Activated CD4-positive, alpha-beta T cell treated with anti-CD3 and anti-CD28 coated beads, Interleukin-2, amount 50 U/mL, for 16 hours (primary cell): Measurements from ENCODE around the gene SAMD11.
"Not testable (repeated sequence)": the region's sequence is repeated elsewhere in the genome, so short reads cannot be mapped to it uniquely, and the experiment has no call there.

Source experiments
- DNase-seq: peaks from one replicate; pipeline ENCODE4 v3.0.0-alpha.2; 2020

SAMD11 gene

DNA sequence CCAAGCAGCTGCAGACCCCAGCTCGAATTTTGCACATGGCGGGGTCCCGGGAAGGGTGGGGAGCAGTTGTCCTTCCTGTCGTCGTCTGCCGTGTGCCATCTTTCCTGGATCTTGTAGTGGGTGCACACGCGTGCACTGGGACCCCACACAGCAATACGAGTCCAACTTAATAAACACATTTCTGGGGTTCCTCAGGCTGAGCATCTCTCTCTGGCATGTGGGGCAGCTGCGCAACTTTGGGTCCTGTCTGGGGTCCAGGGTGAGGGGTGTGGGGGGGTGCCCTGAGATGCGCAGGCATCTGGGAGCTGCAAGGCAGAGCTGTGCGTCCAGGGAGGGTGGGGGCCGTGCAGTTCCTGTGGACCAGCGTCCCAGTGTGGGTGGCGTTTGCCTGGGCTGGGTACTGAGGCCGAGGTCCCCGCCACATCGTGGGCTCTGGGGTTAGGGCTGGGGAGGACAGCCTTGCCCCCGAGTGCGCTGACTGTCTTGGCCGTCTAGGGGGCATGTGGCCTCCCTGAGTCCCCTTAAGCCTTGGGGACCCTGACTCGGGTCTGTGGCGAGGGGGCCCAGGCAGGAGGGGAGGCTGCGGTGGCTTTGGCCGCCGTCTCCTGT is 41.9 kb downstream of the SAMD11 start:
- no peak for DNase-seq

DNA sequence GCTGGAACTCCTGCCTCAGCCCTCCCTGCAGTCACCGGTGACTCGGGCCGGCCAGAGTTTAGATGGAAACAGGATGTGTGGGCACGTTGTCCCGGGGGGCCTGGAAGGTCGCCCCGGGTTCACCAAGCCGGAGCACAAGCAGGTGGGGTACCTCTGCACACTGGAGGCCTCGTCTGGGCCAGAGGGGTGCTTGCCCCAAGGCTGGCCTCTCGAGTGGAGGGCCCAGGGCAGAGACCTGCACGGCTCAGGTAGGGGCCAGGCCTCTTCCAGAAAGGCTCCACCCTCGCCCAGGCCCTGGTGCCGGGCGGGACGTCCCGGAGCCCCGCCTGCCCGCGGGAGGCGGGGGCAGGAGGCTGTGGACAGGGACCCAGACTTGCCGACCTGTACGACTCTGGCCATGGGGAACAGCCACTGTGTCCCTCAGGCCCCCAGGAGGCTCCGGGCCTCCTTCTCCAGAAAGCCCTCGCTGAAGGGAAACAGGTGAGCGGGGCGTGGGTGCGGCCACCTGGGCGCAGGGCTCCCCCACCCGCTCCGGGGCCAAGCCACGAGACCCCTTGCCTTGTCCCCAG is 42.5 kb downstream of the SAMD11 start, which contains the start of gene PLEKHN1:
TSS of gene PLEKHN1 (plus strand) at position 348 of the 569 bp plus-strand sequence. CDS start at position 398, 50 bp downstream.
- no peak for DNase-seq

DNA sequence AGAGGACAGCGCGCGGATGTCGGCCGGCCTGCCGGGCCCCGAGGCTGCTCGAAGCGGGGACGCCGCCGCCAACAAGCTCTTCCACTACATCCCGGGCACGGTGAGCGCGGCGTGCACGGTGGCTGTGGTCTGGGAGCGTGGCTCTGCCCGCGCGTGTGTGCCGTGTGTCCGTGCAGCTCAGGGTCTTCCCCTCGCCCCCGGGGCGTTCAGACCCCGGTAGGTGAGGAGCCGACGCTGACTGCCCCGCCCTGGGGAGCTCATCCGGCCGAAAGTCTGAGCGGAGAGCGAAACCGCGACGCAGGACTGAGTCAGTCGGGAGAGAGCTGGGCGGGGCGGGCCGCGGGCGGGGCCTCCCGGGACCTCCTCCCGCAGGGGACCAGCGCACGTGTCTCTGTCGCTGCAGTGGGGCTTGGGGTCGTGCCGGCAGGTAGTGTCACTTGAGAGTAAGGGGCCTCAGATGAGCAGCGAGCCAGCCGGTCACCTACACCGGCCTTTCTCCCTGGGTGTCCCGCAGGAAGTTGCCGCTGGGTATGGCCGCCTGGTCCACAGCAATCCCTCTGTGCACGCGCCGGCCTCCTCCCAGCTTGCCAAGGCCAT is 43.1 kb downstream of the SAMD11 start:
- peak; percentile 86 for DNase-seq

DNA sequence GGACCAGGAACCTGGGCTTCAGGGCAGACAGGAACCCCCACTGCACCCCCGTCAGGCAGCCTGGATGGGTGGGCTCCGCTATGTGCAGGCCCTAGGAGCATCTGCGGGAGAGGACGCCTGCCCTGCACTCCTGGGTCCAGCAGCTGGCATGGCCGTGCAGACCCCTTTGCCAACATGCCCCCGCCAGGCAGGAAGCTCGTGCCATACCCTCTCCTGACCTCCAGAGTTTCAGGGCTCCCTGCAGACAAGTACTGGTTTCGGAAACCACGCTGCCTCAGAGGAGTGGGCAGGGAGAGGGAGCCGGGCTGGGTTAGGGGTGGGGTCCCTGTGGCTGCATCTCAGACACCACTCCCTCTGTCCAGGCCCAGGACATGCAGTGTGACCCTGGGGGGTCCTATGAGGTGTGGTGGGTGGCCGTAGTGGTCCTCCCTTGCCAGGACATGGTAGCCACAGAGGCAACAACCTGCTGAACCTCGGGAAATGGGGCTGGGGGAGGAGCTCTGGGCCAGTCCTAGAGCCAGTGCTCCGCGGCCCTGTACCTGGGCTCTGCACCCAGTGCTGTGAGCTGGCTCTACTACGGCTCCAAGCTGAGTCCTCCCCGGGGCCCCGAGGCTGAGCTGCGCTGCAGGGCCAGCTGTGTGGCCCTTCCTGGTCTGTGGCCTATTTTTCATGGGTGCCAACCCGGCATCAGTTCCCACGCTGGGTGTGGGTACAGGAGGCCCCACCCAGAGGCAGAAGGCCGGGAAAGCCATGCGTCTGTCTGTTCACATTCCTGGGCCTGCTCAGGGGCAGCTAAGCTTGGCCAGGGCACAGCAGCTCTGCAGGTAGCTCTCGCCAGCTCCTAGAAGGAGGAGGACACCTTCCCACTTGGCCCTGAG is 44.0 kb downstream of the SAMD11 start:
- no peak for DNase-seq

DNA sequence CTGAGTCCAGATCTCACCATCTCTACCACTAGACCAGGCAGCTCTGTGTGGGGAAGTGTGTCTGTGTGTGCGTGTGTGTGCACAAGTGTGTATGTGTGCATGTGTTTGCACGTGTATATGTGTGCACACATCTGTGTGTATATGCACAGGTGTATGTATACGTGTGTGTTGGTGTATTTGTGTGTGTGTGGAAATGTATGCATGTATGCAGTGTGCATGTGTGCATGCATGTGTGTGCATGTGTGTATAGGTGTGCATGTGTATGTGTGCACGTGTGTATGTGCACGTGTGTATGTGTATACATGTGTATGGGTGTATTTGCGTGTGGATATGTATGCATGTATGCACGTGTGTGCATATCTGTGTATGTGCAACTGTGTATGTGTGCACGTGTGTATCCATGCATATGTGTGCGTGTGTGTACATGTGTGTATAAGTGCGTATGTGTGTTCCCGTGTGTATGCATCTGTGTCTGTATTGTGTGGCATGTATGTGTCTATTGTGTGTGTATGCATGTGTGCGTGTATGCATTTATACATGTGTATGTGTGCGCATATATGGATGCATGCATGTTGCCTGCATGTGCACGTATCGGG is 45.6 kb downstream of the SAMD11 start:
- DNase-seq = no peak

DNA sequence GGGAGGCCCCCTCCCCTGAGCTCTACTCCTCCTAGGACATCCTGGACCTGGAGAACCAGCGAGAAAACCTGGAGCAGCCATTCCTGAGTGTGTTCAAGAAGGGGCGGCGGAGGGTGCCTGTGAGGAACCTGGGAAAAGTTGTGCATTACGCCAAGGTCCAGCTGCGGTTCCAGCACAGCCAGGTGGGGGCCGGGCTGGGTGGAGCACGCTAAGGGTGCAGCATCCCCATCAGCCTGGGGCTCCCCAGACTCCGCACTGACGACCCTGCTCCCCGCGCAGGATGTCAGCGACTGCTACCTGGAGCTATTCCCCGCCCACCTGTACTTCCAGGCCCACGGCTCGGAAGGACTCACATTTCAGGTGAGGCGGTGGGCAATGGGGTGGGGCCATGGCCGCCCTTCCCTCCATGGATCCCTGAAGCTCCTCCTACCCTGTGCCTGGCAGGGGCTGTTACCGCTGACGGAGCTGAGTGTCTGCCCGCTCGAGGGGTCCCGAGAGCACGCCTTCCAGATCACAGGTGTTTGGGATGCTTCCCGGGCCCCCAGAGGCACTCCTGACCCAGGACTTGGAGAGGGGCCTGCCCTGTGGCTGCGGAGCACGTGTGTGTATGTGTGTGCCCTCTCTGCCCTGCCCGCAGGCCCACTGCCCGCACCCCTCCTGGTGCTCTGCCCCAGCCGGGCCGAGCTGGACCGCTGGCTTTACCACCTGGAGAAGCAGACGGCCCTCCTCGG is 46.7 kb downstream of the SAMD11 start:
- DNase-seq = no peak

DNA sequence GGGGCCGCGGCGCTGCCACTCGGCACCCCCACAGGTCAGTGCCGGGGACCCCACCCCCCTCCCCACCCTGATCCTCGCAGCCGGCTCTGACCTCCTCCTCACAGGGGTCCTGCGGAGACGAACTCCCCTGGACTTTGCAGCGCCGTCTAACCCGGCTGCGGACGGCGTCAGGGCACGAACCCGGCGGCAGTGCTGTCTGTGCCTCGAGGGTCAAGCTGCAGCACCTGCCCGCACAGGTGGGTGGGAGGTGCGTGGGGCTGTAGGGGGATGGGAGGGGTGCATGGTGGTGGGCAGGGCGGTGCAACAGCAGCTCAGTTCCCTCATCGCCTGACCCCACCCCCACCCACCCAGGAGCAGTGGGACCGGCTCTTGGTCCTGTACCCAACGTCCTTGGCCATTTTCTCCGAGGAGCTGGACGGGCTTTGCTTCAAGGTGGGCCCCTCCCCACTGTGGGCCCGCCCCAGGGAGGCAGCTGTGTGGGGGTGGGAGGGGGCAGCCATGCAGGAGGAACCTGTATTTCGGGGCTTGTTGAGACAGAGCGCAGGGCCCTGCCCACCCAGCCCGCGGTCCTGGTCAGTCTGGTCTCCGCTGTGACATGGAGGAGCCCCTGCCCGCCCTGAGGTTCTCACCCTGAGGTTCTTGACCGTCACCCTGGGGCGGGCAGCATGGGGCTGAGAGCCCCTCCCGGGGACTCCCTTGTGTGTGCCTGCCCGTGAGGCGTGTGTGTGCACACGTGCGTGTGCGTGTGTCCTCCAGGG is 47.4 kb downstream of the SAMD11 start:
- no peak for DNase-seq

DNA sequence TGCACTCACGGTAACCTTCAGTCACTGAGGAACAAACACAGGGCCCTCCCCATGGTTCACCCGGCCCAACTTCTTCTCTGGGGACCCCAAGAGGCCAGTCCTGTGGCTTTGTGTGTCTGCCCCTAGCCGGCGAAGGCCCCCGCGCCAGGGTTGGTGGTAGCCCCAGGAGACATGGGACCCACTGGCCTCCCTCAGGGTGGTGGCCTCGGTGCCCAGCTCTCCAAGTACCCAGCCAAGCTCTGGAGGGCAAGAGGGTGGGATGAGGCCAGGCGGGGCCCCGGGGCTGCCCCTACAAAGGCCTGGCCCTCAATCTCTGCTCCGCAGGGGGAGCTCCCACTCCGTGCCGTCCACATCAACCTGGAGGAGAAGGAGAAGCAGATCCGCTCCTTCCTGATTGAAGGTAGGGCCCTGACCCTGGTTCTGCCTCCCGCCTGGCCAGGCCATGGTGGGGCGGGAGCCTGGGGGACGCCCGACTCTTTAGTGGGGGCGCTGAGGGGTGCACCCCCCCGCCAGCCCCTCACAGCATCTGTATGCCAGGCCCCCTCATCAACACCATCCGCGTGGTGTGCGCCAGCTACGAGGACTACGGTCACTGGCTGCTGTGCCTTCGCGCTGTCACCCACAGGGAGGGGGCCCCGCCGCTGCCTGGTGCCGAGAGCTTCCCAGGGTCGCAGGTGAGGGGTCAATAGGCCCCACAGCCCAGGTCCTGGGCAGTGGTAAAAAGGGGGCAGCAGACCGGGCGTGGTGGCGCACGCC is 48.2 kb downstream of the SAMD11 start:
- no peak for DNase-seq

DNA sequence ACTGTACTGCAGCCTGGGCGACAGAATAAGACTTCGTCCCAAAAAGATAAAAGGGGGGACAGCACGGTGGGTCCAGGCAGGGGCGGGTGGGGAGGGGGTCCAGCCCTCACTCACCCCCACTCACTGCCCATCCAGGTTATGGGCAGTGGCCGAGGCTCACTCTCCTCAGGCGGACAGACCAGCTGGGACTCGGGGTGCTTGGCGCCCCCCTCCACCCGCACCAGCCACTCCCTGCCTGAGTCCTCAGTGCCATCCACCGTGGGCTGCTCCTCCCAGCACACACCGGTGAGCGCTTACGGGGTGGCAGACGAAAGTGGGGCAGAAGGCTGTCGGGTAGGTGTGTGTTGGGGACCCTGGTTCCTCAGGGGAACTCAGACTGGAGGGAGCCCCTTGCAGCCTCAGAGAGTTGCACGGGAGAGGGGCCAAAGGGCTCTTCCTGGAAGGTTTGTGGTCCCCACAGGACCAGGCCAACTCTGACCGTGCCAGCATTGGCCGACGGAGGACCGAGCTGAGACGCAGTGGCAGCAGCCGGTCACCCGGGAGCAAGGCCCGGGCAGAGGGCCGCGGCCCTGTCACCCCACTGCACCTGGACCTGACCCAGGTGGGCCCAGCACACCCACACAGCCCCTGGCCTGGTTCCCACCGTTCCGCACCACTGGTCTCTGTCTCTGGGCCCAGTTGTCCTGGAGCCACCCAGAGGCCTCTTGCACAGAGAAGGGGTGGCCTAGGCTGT is 49.2 kb downstream of the SAMD11 start:
- DNase-seq = no peak

DNA sequence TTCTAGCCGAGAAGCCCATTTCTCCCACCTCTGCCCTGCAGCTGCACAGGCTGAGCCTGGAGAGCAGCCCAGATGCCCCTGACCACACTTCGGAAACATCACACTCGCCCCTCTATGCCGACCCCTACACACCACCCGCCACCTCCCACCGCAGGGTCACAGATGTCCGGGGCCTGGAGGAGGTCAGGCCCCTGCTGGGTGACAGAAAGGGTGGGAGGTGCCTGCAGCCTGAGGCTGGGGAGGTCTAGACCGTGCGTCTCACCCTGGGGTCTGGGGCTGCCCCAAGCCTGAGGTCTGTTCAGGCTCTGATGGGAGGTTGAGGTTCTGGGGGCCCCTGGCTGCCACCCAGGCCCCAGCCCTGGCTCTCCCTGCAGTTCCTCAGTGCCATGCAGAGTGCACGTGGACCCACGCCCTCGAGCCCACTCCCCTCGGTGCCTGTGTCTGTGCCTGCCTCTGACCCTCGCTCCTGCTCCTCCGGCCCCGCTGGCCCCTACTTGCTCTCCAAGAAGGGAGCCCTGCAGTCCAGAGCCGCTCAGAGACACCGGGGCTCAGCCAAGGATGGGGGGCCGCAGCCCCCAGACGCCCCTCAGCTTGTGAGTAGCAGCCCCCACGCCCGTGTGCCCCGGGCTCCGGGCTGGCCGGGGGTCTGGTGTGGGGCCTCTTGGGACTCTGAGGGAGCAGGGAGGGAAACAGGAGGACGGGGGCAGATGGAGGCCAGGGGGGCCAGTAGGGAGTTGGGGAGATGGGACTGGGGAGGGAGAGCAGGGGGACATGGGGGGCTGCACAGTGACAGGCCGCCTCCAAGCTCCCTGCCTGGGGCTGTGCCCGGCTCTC is 50.0 kb downstream of the SAMD11 start:
- DNase-seq = no peak

DNA sequence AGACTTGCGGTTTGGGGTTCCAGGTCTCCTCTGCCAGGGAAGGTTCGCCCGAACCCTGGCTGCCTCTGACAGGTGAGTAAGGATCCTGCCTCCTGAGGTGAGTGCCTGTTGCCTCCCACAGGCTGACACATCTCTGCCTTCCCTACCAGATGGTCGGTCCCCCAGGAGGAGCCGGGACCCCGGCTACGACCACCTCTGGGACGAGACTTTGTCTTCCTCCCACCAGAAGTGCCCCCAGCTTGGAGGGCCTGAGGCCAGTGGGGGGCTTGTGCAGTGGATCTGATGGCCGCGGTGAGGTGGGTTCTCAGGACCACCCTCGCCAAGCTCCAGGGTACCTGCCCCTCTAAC is 50.5 kb downstream of the SAMD11 start:
- DNase-seq = no peak

DNA sequence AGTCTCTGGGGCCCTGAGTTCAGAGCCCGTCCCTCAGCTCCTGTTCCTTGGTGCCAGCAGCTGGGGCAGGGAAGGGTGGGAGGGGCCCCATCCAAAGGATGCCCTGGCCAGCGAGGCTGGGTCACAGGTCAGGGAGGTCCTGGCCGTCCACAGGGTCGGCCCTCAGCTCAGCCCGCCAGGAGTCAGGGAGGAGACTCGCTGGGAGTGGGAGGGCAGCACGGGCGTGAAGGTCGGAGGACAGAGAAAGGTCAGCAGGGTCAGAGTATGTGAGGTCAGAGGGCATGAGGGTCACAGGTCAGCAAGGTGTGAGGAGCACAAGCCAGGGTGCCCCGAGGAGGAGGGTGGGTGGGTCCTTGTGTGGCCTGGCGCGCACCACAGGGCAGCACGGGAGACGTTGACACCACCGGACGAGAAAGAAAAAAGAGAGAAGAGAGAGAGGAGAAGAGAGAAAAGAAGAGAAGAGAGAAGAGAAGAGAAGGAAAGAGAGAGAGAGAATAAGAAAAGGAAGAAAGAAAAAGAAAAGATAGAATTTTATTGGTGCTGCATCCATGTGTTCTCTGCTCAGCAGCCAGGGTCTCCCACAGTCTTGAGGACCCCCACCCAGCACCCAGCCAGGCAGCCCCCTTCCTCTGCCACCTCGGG is 51.1 kb downstream of the SAMD11 start:
- no peak for DNase-seq

DNA sequence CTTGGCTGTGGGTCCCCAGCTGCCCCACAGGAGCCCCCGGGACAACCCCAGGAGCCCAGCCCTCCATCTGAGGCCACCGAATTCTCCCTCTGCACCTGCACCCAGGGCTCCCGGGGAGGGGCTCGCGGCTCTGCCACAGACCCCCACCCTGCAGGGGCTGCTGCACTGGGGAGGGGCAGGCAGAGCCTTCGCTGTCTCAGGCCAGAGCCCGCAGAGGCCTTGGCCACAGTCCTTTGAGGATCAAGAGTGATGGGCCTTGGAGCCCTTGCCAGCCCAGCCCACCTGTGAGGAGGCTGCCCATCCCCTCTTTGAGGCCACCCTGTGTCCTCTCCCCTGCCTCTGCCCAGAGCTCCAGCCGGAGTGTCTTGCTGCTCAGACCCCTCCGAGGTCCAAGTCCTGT is 51.6 kb downstream of the SAMD11 start:
- DNase-seq = no peak

DNA sequence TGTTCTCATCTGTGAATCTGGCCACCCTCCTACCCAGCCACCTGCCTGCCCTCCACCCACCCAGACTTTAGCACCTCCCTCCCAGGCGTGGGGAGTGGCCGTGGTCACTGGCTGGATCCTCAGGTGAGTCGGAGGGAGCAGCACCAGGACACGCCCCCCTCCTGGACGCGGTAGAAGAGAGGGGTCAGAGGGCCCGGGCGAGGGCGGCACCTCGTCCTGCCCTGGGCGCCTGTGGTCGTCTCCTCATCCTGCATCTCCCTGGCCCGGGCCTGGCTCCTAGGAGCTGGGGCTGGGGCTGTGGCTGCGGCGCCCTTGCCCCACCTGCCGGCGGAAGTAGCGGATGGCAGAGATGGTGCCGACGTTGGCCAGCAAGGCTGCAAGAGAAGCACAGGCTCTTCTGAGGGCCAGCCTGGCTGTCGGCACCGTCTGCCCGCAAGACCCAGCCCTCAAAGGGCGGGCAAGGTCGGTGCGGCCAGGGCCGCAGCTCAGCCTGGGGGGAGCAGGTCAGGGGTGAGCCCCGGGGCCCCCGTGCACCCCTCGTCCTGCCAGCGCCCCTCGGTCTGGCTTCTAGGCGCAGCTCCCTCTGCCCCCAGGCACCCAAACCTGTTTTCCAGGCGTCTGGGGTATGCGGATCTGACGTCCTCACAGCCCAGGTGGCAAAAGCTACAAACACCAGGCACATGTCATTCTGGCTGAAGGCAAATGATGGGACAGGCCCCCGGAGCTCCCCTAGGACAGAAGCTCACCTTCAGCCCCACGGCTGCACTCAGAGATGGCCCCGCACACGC is 52.4 kb downstream of the SAMD11 start:
- DNase-seq = peak; percentile 46

DNA sequence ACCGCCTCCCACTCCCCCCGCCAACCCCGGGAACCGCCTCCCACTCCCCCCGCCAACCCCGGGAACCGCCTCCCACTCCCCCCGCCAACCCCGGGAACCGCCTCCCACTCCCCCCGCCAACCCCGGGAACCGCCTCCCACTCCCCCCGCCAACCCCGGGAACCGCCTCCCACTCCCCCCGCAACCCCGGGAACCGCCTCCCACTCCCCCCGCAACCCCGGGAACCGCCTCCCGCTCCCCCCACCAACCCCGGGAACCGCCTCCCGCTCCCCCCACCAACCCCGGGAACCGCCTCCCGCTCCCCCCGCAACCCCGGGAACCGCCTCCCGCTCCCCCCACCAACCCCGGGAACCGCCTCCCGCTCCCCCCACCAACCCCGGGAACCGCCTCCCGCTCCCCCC is 53.1 kb downstream of the SAMD11 start:
- DNase-seq = not testable (repeated sequence)

DNA sequence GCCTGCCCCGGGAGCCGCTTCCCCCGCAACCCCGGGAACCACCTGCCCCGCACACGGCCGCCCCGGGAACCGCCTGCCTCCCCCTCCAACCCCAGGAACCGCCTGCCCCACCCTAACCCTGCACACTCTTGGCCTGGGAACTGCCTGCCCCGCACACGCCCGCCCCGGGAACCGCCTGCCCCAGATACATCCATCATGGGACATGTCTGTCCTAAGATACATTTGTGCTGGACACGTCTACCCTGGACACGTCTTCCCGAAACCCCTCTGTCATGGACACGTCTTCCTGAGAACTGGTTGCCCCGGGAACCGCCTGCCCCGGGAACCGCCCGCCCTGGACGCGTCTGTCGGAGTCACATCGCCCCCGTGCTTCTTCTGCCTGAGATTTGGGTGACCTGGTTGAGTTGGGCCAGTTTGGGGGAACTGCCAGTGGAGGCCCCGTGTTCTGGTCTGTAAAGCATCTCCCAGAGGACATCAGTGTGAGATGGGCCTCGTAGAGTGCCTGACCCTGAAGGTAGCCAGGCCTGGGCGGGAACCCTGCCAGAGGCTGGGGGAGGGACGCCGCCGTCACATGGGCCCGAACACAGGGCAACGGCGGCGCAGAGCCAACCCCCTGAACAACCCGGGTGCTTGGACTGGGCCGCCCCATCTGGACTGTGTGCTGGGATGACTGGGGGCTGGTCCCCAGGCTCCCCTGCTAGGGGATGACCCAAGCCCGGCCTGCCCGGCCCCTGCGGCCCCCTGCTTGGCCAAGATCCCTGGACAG is 54.5 kb downstream of the SAMD11 start:
- no peak for DNase-seq
